Activated CD8-positive, alpha-beta memory T cell treated with anti-CD3 and anti-CD28 coated beads for 36 hours (primary cell): Measurements from ENCODE around the gene ELP4. TPM values are rescaled to one million over a fixed set of nuclear protein-coding genes. Genes with fewer than 3 reads are reported as not detected.
"Not testable (repeated sequence)": the region's sequence is repeated elsewhere in the genome, so short reads cannot be mapped to it uniquely, and the experiment has no call there.

ENCODE experiments used
- CTCF ChIA-PET: fragments of 350-600 bp; sonication (Branson Sonifier 250); formaldehyde crosslinking; loops from one replicate; lab custom pipeline; 2021; ENCODE audit warnings: antibody characterized with exemption; lab: Charles Lee
- POLR2A ChIA-PET: fragments of 350-600 bp; sonication (Branson Sonifier 250); formaldehyde crosslinking; loops from one replicate; lab custom pipeline; 2021; ENCODE audit warnings: antibody characterized with exemption; lab: Charles Lee
- total RNA-seq, 2 experiments: library from RNA; stranded (reverse); gene quantifications; one replicate each; pipeline ENCODE4 v1.2.3, GENCODE V29; 2021

ELP4 gene
- total RNA-seq, 2 experiments from 2014 or later = 21.4 to 24.8 TPM

DNA sequence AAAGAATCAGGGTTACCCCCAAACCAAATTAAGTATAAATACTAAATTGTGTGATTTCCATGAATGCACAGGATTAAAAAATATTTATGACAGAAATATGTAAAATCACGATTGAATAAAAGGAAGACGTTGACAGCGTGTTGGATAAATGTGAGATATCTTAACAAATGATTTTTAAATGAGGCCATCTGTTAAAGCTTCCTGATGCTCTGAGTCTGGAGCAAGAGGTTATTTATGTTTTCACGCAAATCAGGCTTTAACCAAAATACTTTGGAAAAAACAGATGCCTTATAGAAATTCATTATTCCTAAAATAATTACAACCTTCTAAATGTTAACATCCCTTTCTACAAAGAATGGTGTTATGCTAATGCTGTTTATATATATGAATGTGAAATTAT, 178.3 kb downstream of the ELP4 start:
- ChIA-PET CTCF (no interaction called here), POLR2A (no interaction called here)

GRCh38 chr11:31689559-31689958, 180.0 kb downstream of the ELP4 start:
- ChIA-PET POLR2A (no interaction called here), CTCF (no interaction called here)

DNA sequence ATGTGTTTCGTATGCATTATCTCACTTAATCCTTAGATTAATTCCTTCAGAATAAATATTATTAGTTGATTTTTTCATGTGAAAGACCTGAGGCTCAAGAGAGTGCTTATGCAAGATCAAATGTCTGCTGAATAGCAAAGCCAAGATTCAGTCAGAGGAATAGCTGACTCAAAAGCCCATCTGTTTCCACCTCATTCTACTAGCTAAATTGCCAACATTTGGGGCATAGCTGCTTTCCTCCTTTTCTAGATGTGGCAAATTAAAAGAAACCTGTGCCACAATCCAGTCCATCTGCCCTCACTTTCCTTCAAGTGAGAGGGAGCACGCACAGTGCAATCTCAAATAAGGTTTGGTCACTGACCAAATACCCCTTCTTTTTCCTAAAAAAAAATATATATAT, 180.5 kb downstream of the ELP4 start:
- POLR2A ChIA-PET = no interaction called here

GRCh38 chr11:31690516-31690915, 180.9 kb downstream of the ELP4 start:
- POLR2A ChIA-PET = no interaction called here
- CTCF ChIA-PET = no interaction called here

More for the DNA sequence above, 180.5 kb downstream of the ELP4 start:
- CTCF ChIA-PET = no interaction called here

- POLR2A ChIA-PET = no interaction called here
- CTCF ChIA-PET = no interaction called here
These were observed 182.9 kb downstream of the ELP4 start for GRCh38 chr11:31692466-31692865.

DNA sequence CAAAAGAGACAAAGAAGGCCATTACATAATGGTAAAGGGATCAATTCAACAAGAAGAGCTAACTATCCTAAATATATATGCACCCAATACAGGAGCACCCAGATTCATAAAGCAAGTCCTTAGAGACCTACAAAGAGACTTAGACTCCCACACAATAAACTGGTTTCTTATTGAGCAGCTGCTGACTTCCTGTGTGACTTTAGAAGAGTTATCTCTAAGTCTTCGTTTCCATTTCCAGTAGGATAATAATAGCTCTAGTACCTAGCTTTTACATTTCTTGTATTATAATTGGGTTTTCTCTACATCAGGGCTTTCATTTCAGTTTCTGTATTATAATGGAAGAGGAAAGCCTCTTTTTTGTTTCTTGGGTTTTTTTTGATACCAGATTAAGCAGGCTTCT, 187.5 kb downstream of the ELP4 start:
- CTCF ChIA-PET, POLR2A ChIA-PET: not testable (repeated sequence)

DNA sequence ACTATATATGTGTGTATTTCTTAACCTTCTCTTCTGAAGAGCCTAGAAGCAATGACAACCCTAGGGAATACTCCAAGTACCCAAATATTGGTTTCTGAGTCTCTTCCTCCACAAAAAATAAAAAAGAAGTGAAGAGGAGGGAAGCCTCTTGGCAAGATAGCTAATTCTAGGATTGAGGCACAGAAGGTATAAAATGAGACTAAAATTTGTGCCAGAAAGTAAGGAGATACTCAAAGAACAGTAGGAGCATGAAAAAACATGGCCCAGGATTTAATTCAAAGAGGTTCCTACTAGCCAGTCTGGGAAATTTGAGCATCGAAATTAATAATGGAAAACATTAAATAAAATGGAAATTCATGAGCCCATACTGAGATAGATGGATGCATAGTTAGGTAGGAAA, 189.5 kb downstream of the ELP4 start:
- ChIA-PET POLR2A (no interaction called here), CTCF (no interaction called here)

GRCh38 chr11:31702966-31703365, 193.4 kb downstream of the ELP4 start:
- ChIA-PET POLR2A (no interaction called here), CTCF (no interaction called here)

DNA sequence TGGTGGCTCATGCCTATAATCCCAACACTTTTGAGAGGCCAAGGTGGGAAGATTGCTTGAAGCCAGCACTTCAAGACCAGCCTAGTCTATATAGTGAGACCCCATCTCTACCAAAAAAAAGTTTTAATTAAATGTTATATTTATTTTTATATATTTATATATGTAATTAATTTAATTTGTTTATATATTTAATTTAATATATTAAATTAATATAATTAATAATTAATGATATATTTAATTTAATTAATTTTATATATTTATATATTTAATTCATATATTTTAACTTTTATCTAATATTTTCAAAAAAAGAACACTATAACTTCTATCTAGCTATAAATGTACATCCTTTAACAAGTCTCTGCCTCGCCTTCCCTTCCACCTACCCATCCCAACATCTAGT, 196.8 kb downstream of the ELP4 start:
- CTCF ChIA-PET = no interaction called here
- POLR2A ChIA-PET = no interaction called here

GRCh38 chr11:31711137-31711536, 201.6 kb downstream of the ELP4 start:
- POLR2A ChIA-PET = no interaction called here
- CTCF ChIA-PET = no interaction called here

DNA sequence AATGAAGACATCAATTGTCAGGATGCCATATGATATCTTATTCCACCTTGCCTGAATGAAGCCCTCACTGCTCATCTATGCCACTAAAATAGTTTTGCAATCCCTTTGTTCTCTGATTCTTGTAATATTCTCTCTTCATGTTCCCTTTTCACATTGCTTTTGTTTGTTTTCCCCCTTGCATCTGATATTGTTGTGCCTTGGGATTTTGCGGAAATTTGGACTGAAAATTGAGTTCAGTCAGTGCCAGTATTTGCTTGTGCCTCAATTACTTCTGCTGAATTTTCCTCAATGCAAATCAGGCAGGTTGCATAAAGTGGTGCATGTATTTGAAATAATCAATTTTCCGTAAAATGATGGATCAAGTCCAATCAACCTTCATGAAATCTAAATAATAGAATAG, 203.3 kb downstream of the ELP4 start:
- ChIA-PET CTCF (no interaction called here), POLR2A (no interaction called here)

- CTCF ChIA-PET = no interaction called here
- POLR2A ChIA-PET = no interaction called here
These were observed 205.3 kb downstream of the ELP4 start for GRCh38 chr11:31714840-31715239.

DNA sequence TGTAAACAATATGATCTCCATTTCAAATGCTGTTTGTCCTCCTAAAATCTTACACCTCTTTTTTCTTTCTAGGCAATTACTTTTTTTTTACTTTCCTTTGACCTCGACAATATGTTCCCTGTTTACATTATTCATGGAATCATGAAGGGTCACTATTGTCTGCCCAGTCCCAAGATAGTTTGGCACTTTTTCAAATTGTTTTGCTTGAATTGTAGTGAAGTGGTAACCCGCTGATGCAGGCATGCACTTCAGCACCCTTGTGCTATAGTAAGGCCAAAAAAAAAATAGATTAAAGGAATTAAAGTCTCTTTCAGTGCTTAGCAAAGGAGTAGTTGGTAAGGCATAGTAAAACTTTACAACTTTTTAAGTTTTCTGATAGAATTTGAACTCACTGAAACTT, 210.7 kb downstream of the ELP4 start:
- CTCF ChIA-PET = no interaction called here
- POLR2A ChIA-PET = no interaction called here

DNA sequence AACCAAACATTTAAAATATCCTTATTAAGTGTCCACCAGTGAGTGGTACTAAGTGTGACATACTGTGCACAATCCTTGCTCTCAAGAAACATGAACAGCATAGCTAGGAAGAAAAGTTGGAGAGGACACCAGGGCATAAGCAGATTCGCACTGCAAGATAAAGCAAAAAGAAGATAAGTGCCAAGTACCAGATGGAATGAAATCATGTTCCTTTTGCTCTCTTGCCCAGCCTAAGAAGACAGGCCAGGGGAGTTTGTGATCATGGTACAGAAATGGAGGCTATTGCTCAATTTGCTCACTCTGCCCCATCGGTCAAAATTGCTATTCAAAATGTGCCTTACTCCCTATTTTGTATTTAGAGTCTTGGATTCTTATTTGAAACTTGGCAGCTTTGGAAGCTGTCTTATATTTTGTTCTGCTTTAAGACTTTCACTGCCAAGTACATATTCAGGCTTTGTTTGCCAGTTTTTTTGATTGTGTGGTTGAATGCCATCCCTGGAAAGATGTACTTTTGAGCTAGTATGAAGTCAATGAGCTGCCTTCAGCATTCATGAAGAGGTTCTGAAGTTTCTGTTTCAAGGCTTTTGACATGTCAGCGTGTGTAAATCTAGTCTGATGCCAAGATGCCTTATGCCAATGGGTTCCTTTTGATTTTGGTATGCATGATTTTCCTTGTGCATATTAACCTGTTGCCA, 211.3 kb downstream of the ELP4 start:
- CTCF ChIA-PET = no interaction called here
- POLR2A ChIA-PET = no interaction called here

DNA sequence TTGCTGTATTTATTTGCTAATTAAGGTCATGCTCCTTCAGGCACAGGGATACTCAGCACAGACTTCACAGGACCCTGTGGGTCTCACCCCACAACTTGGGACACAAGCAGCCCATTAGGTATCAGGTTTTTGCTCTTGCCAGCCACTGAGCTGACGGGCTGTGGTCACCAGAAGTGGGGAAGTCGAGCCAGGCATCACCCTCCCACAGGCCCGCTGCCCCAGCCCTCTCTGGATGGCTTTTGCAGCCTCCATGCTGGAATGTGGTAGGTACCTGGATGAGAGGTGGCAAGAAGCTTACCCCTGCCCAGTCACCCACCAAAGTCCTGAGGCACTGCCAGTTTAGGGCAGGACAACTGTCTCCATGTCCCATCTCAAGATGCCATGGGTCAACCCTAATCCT, 213.2 kb downstream of the ELP4 start:
- POLR2A ChIA-PET = no interaction called here
- CTCF ChIA-PET = no interaction called here

- ChIA-PET POLR2A (no interaction called here), CTCF (no interaction called here)
These were observed 215.6 kb downstream of the ELP4 start for GRCh38 chr11:31725176-31725575.

- ChIA-PET POLR2A (no interaction called here), CTCF (no interaction called here)
These were observed 218.9 kb downstream of the ELP4 start for GRCh38 chr11:31728432-31728831.

DNA sequence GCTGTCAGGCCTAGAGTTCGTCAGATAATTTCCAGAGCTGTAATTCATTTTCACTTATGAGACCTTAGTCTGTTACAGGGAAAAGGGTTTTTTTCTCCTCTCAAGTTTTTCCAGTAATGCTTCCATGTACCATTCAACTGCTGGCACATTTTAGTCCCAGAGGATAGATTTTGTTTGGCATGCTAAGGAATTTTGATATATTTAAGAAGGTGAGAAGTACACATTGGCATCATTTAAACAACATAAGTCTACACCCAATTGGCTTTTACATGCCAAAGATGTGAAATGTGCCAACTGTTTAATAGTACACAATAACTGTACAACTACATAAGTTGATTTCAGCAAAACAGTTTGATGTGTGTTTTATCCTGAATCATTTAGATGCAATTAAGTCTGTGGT, 230.6 kb downstream of the ELP4 start:
- ChIA-PET CTCF (no interaction called here), POLR2A (no interaction called here)

DNA sequence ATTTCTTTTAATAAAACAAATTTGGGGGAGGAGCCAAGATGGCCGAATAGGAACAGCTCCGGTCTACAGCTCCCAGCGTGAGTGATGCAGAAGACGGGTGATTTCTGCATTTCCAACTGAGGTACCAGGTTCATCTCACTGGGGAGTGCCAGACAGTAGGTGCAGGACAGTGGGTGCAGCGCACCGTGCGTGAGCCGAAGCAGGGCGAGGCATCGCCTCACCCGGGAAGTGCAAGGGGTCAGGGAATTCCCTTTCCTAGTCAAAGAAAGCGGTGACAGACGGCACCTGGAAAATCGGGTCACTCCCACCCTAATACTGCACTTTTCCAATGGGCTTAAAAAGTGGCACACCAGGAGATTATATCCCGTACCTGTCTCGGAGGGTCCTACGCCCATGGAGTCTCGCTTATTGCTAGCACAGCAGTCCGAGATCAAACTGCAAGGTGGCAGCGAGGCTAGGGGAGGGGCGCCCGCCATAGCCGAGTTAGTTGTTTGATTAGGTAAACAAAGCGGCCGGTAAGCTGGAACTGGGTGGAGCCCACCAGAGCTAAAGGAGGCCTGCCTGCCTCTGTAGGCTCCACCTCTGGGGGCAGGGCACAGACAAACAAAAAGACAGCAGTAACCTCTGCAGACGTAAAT, 231.3 kb downstream of the ELP4 start:
- CTCF ChIA-PET, POLR2A ChIA-PET: not testable (repeated sequence)

DNA sequence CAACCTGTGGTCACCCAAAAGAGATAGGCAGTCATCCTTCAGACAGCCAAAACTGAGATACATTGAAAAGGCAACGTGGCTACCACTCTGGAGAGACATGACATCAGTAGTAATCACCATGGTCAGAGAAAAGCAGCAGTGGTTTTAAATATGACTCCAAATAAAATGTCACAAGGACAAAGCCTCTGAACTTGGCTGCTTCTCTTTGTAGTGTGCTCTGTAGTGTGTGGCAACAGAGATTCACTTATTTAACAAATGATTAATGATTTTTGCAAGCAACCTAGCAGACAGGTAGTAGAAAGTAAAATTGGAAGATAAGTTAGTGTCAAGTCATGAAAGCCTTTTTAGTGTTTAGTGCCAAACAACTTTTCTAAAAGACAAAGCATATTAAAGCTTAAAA, 238.0 kb downstream of the ELP4 start:
- CTCF ChIA-PET = no interaction called here
- POLR2A ChIA-PET = no interaction called here

DNA sequence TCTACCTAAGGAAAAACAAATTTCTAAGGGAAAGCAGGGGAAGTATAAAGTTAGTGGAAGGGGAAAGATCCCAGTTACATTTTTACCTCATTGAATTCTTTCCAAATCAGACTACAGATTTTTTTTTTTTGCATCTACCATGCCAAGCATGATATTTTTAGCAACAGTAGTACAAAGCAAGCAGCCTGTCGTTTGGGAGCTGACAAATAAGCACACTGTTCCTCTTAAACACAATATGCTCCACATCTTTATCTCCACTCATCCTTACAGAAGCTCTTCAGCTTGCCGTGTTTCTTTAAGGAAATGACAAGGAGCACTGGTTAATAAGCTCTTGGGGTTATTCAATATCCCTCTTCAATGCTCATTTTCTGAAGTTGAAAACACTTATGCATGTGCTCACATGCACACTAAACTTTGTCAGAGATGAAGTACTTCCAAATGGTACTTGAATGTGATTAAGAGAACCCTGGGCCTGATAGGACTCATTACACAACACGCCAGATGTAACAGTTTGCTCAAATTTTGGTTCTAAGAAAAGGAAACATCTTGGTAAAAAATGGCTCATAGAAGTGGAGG, 247.8 kb downstream of the ELP4 start:
- ChIA-PET POLR2A (no interaction called here), CTCF (no interaction called here)
